Measurements from ENCODE around the gene ZFP92.

ZFP92 gene

GRCh38 chrX:153411255-153411987 is at the start of gene ZFP92:
Gene ZFP92 (plus strand): TSS chrX:153411472. CDS start chrX:153418323, 6,851 bp downstream.
- peak within 1 kb of the TSS; percentile 54; the same call in 1 of the 2 replicates for H3K4me3 ChIP-seq (ENCODE audit: low read length)
- no peak within 1 kb of the TSS for H3K27ac ChIP-seq (ENCODE audit: low read length)
- no peaks in the 10 kb centered on the region for H3K4me1 ChIP-seq (ENCODE audit: insufficient read depth, low read length)
- H3K9ac ChIP-seq (ENCODE audit: low read depth, low read length) = no peak within 1 kb of the TSS
- no peaks in the 10 kb centered on the region for H3K36me3 ChIP-seq (ENCODE audit: insufficient read depth, low read depth, low read length)
- no peaks in the 10 kb centered on the region for H3K9me3 ChIP-seq (ENCODE audit: insufficient read depth, low read depth, low read length)
- peaks cover 30% of the 10 kb centered on the region for H3K27me3 ChIP-seq (ENCODE audit: insufficient read depth, low read length)

GRCh38 chrX:153361781-153362397 is 49.4 kb upstream of the ZFP92 start:
- Histone ChIP-seq H3K4me1 (ENCODE audit: insufficient read depth, low read length) (no peaks in the 10 kb centered on the region), H3K9me3 (ENCODE audit: insufficient read depth, low read depth, low read length) (no peaks in the 10 kb centered on the region; the same call in 1 of the 2 replicates), H3K4me3 (ENCODE audit: low read length) (no peak overlapping the region), H3K9ac (ENCODE audit: low read depth, low read length) (no peak overlapping the region), H3K27me3 (ENCODE audit: insufficient read depth, low read length) (no peaks in the 10 kb centered on the region), H3K36me3 (ENCODE audit: insufficient read depth, low read depth, low read length) (no peaks in the 10 kb centered on the region), H3K27ac (ENCODE audit: low read length) (no peak overlapping the region)

DNA sequence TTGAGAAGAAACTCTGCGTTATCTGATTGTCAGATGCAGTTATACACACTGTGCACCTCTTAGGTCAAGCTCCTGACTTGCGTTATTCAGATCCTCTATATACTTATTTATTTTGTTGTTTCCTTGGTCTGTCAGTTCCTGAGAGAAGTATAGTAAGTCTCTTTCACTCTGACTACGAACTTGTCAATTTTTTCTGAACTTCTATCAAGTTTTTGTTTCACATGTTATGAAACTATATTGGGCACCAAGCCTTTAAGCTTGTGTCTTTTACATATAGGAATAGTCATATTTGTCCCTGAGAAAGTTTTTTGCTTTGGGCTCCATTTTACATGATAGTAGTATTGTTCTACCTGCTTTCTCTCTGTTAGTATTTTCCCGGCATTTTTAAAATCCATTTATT is 45.6 kb upstream of the ZFP92 start:
- no peaks in the 10 kb centered on the region for H3K36me3 ChIP-seq (ENCODE audit: insufficient read depth, low read depth, low read length)
- H3K9ac ChIP-seq (ENCODE audit: low read depth, low read length) = no peak overlapping the region
- no peaks in the 10 kb centered on the region for H3K4me1 ChIP-seq (ENCODE audit: insufficient read depth, low read length)
- no peaks in the 10 kb centered on the region for H3K27me3 ChIP-seq (ENCODE audit: insufficient read depth, low read length)
- H3K27ac ChIP-seq (ENCODE audit: low read length) = no peak overlapping the region
- no peaks in the 10 kb centered on the region for H3K9me3 ChIP-seq (ENCODE audit: insufficient read depth, low read depth, low read length)
- no peak overlapping the region for H3K4me3 ChIP-seq (ENCODE audit: low read length)

- Histone ChIP-seq H3K27ac (ENCODE audit: low read length) (no peak overlapping the region), H3K36me3 (ENCODE audit: insufficient read depth, low read depth, low read length) (no peaks in the 10 kb centered on the region), H3K9ac (ENCODE audit: low read depth, low read length) (no peak overlapping the region), H3K4me3 (ENCODE audit: low read length) (no peak overlapping the region), H3K27me3 (ENCODE audit: insufficient read depth, low read length) (no peaks in the 10 kb centered on the region), H3K9me3 (ENCODE audit: insufficient read depth, low read depth, low read length) (no peaks in the 10 kb centered on the region), H3K4me1 (ENCODE audit: insufficient read depth, low read length) (no peaks in the 10 kb centered on the region)
Observed at GRCh38 chrX:153366119-153366518, 45.2 kb upstream of the ZFP92 start.

DNA sequence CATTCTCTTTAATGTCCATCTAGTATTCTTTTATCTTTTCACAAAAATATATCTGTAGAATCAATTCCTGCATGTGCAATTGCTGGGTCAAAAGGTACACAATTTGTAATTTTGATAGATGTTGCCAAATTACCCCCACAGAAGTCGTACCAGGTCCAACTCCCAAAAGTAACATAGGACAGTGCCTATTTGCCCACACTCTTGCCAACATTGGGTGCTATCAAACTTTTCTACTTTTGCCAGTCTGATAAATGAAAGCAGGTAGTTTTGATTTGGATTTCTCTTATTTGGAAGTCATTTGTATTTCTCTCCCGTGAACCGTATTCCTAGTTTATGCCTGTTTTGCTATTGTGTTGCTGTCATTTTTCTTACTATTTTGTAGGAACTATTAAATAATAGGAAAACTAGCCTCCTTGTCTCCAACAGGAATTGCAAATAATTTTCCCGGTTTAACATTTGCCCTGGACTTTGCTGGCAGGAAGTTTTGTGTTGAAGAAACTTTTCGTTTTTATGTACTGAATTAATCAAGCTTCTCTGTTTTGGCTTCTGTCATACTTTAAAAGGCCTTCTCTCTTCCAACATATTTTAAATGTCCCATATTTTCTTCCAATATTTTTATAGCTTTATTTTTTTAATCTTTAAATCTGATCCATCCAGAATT is 44.3 kb upstream of the ZFP92 start:
- no peaks in the 10 kb centered on the region for H3K9me3 ChIP-seq (ENCODE audit: insufficient read depth, low read depth, low read length)
- H3K27ac ChIP-seq (ENCODE audit: low read length) = no peak overlapping the region
- no peak overlapping the region for H3K4me3 ChIP-seq (ENCODE audit: low read length)
- H3K27me3 ChIP-seq (ENCODE audit: insufficient read depth, low read length) = no peaks in the 10 kb centered on the region
- H3K4me1 ChIP-seq (ENCODE audit: insufficient read depth, low read length) = no peaks in the 10 kb centered on the region
- no peaks in the 10 kb centered on the region for H3K36me3 ChIP-seq (ENCODE audit: insufficient read depth, low read depth, low read length)
- H3K9ac ChIP-seq (ENCODE audit: low read depth, low read length) = no peak overlapping the region

GRCh38 chrX:153370293-153371055 is 40.8 kb upstream of the ZFP92 start:
- Histone ChIP-seq H3K27me3 (ENCODE audit: insufficient read depth, low read length) (no peaks in the 10 kb centered on the region), H3K4me3 (ENCODE audit: low read length) (no peak overlapping the region), H3K36me3 (ENCODE audit: insufficient read depth, low read depth, low read length) (no peaks in the 10 kb centered on the region), H3K9ac (ENCODE audit: low read depth, low read length) (no peak overlapping the region), H3K27ac (ENCODE audit: low read length) (no peak overlapping the region), H3K9me3 (ENCODE audit: insufficient read depth, low read depth, low read length) (no peaks in the 10 kb centered on the region), H3K4me1 (ENCODE audit: insufficient read depth, low read length) (no peaks in the 10 kb centered on the region)

- H3K9ac ChIP-seq (ENCODE audit: low read depth, low read length) = no peak overlapping the region
- H3K4me1 ChIP-seq (ENCODE audit: insufficient read depth, low read length) = no peaks in the 10 kb centered on the region
- no peaks in the 10 kb centered on the region for H3K36me3 ChIP-seq (ENCODE audit: insufficient read depth, low read depth, low read length)
- H3K9me3 ChIP-seq (ENCODE audit: insufficient read depth, low read depth, low read length) = no peaks in the 10 kb centered on the region
- no peak overlapping the region for H3K4me3 ChIP-seq (ENCODE audit: low read length)
- H3K27ac ChIP-seq (ENCODE audit: low read length) = no peak overlapping the region
- no peaks in the 10 kb centered on the region for H3K27me3 ChIP-seq (ENCODE audit: insufficient read depth, low read length)
Observed at GRCh38 chrX:153371256-153371655, 40.0 kb upstream of the ZFP92 start.

- H3K9ac ChIP-seq (ENCODE audit: low read depth, low read length) = no peak overlapping the region
- no peaks in the 10 kb centered on the region for H3K9me3 ChIP-seq (ENCODE audit: insufficient read depth, low read depth, low read length)
- H3K27me3 ChIP-seq (ENCODE audit: insufficient read depth, low read length) = no peaks in the 10 kb centered on the region
- no peaks in the 10 kb centered on the region for H3K36me3 ChIP-seq (ENCODE audit: insufficient read depth, low read depth, low read length)
- H3K4me1 ChIP-seq (ENCODE audit: insufficient read depth, low read length) = no peaks in the 10 kb centered on the region
- H3K4me3 ChIP-seq (ENCODE audit: low read length) = no peak overlapping the region
- no peak overlapping the region for H3K27ac ChIP-seq (ENCODE audit: low read length)
Observed at GRCh38 chrX:153372949-153373348, 38.3 kb upstream of the ZFP92 start.

DNA sequence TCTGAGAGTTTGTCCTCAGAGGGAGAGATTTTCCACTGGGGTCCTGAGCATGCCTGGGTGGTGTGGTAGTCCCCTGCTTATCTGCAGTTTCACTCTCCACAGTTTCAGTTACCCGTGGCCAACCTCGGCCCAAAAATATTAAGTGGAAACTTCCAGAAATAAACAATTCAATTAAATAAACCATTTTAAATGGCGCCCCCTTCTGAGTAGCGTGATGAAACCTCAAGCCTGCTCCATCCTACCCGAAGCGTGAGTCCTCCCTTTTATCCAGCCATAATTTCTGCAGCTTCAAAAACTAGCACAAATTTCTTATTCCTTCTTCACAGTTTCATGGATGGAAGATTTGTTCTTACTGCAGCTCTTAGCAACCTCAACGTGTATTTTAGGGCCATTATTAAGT is 36.8 kb upstream of the ZFP92 start:
- Histone ChIP-seq H3K4me1 (ENCODE audit: insufficient read depth, low read length) (no peaks in the 10 kb centered on the region), H3K36me3 (ENCODE audit: insufficient read depth, low read depth, low read length) (no peaks in the 10 kb centered on the region), H3K27ac (ENCODE audit: low read length) (no peak overlapping the region), H3K27me3 (ENCODE audit: insufficient read depth, low read length) (no peaks in the 10 kb centered on the region), H3K4me3 (ENCODE audit: low read length) (no peak overlapping the region), H3K9me3 (ENCODE audit: insufficient read depth, low read depth, low read length) (no peaks in the 10 kb centered on the region), H3K9ac (ENCODE audit: low read depth, low read length) (no peak overlapping the region)

GRCh38 chrX:153375571-153375970 is 35.7 kb upstream of the ZFP92 start:
- Histone ChIP-seq H3K27ac (ENCODE audit: low read length) (no peak overlapping the region), H3K4me1 (ENCODE audit: insufficient read depth, low read length) (no peaks in the 10 kb centered on the region), H3K27me3 (ENCODE audit: insufficient read depth, low read length) (no peaks in the 10 kb centered on the region), H3K4me3 (ENCODE audit: low read length) (no peak overlapping the region), H3K9ac (ENCODE audit: low read depth, low read length) (no peak overlapping the region), H3K9me3 (ENCODE audit: insufficient read depth, low read depth, low read length) (no peaks in the 10 kb centered on the region), H3K36me3 (ENCODE audit: insufficient read depth, low read depth, low read length) (no peaks in the 10 kb centered on the region)

GRCh38 chrX:153377727-153378126 is 33.5 kb upstream of the ZFP92 start:
- no peak overlapping the region for H3K4me3 ChIP-seq (ENCODE audit: low read length)
- H3K9me3 ChIP-seq (ENCODE audit: insufficient read depth, low read depth, low read length) = no peaks in the 10 kb centered on the region
- no peaks in the 10 kb centered on the region for H3K4me1 ChIP-seq (ENCODE audit: insufficient read depth, low read length)
- no peaks in the 10 kb centered on the region for H3K27me3 ChIP-seq (ENCODE audit: insufficient read depth, low read length)
- no peaks in the 10 kb centered on the region for H3K36me3 ChIP-seq (ENCODE audit: insufficient read depth, low read depth, low read length)
- H3K9ac ChIP-seq (ENCODE audit: low read depth, low read length) = no peak overlapping the region
- no peak overlapping the region for H3K27ac ChIP-seq (ENCODE audit: low read length)
